K562 (cell line): ENCODE data around the gene NIPBL.

Experiments
- CTCF ChIP-seq, 3 experiments: IDR thresholded peaks in 2 of 3; conservative IDR thresholded peaks in 1 of 3; 2 replicates each; pipeline ENCODE4 v1.5.1; 2011 to 2012; ENCODE audit warnings: low read length in 3 of 3, mild to moderate bottlenecking in 3 of 3, control low read depth in 2 of 3, improper control_type of control experiment in 1 of 3, inconsistent platforms in 1 of 3, low read depth in 1 of 3, mixed read lengths in 1 of 3, moderate library complexity in 1 of 3; ENCODE audit not compliant: insufficient read depth in 2 of 3
- ELF1 ChIP-seq: fragments of 200-800 bp; sonication (Bioruptor generic); IDR thresholded peaks from 2 replicates; pipeline ENCODE4 v1.6.1; 2016; ENCODE audit warnings: missing genetic modification characterization, missing compliant biosample characterization
- FOSL1 ChIP-seq: fragments of 200-800 bp; sonication (Bioruptor generic); conservative IDR thresholded peaks from 2 replicates; pipeline ENCODE4 v1.6.1; 2016; ENCODE audit warnings: missing genetic modification characterization, missing compliant biosample characterization
- HNRNPH1 ChIP-seq: fragments of 200-400 bp; formaldehyde crosslinking; optimal IDR thresholded peaks from 2 replicates; pipeline ENCODE3; 2017; ENCODE audit warnings: low read depth, mild to moderate bottlenecking, low read length, moderate library complexity
- KLF1 ChIP-seq: fragments of 450-650 bp; IDR thresholded peaks from 2 replicates; pipeline ENCODE4 v1.6.1; 2016; ENCODE audit warnings: missing genetic modification characterization, missing compliant biosample characterization
- MECOM ChIP-seq: fragments of 250-450 bp; sonication (Bioruptor Pico); IDR thresholded peaks from 2 replicates; pipeline ENCODE4 v1.8.0; 2022; ENCODE audit warnings: inconsistent platforms
- NCOA2 ChIP-seq, 2 experiments: fragments of 450-650 bp; IDR thresholded peaks; 2 replicates each; pipeline ENCODE4 v1.6.1; 2018; ENCODE audit warnings: mild to moderate bottlenecking in 2 of 2, moderate library complexity in 1 of 2; ENCODE audit not compliant: partially characterized antibody in 2 of 2
- PHF8 ChIP-seq: fragments of 200-600 bp; sonication (generic); IDR thresholded peaks from 2 replicates; pipeline ENCODE4 v1.6.1; 2012; ENCODE audit warnings: mixed run types, mild to moderate bottlenecking, inconsistent platforms, low read length, moderate library complexity, borderline replicate concordance
- POLR2AphosphoS5 ChIP-seq: IDR thresholded peaks from 2 replicates; pipeline ENCODE4 v1.6.1; 2011; ENCODE audit warnings: mild to moderate bottlenecking, low read depth, low read length, moderate library complexity; ENCODE audit not compliant: control insufficient read depth, insufficient read depth
- RBM39 ChIP-seq: fragments of 200-400 bp; formaldehyde crosslinking; optimal IDR thresholded peaks from 2 replicates; pipeline ENCODE3; 2018; ENCODE audit warnings: low read depth, low read length
- RNF2 ChIP-seq: sonication (generic); IDR thresholded peaks from 2 replicates; pipeline ENCODE4 v1.6.1; 2016
- SIN3A ChIP-seq, 2 experiments: fragments of 150-350 bp in 1 of 2; IDR thresholded peaks; 2 replicates each; pipeline ENCODE4 v1.6.1; 2011 to 2016; ENCODE audit warnings: borderline replicate concordance in 2 of 2, low read depth in 2 of 2, low read length in 2 of 2, mild to moderate bottlenecking in 2 of 2, moderate library complexity in 2 of 2; ENCODE audit not compliant: control insufficient read depth in 1 of 2
- TEAD1 ChIP-seq, 2 experiments: fragments of 450-650 bp in 1 of 2; sonication (generic) in 1 of 2; formaldehyde crosslinking; IDR thresholded peaks; 2 replicates each; pipeline versions ENCODE4 v1.4.0 to v1.8.0; 2020 to 2022; ENCODE audit warnings: mild to moderate bottlenecking in 2 of 2, missing genetic modification reagents in 1 of 2

- TF ChIP-seq FOSL1 (tag) (no peak), TEAD1 (CRISPR knock-in tag; IDR thresholded peaks at IDR 0.05) (no peak), CTCF (IDR thresholded peaks at IDR 0.05 in 2 of 3, conservative IDR thresholded peaks at IDR 0.05 in 1 of 3; ENCODE audit: insufficient read depth in 2 of 3, low read depth in 1 of 3, low read length in 3 of 3) (no peak), ELF1 (tag) (no peak), POLR2AphosphoS5 (no peak), KLF1 (no peak), SIN3A (IDR thresholded peaks at IDR 0.05; ENCODE audit: borderline replicate concordance in 2 of 2, control insufficient read depth in 1 of 2, low read depth in 2 of 2, low read length in 2 of 2) (no peak), NCOA2 (IDR thresholded peaks at IDR 0.05; ENCODE audit: partially characterized antibody in 2 of 2) (no peak), HNRNPH1 (no peak), PHF8 (no peak), MECOM (CRISPR knock-in tag) (no peak), RNF2 (no peak), RBM39 (no peak)
These were observed 43.1 kb downstream of the NIPBL start for GRCh38 chr5:36919650-36920049.
